Gastrocnemius medialis (tissue), 4 donors: Measurements from ENCODE around the gene HNRNPH1.
"Not testable (repeated sequence)": the region's sequence is repeated elsewhere in the genome, so short reads cannot be mapped to it uniquely, and the experiment has no call there.

Source experiments
- CTCF ChIP-seq, 5 experiments: fragments of 450-650 bp in 3 of 5; fragments of 200-600 bp in 2 of 5; sonication (generic) in 2 of 5; IDR thresholded peaks in 4 of 5; conservative IDR thresholded peaks in 1 of 5; 1 replicate in 4 of 5; 2 replicates in 1 of 5; pipeline ENCODE4 v1.5.1; 2016 to 2019; ENCODE audit warnings: antibody characterized with exemption in 5 of 5, mild to moderate bottlenecking in 3 of 5, moderate library complexity in 3 of 5
- POLR2A ChIP-seq, 2 donors: fragments of 450-650 bp; IDR thresholded peaks; one replicate each; pipeline ENCODE4 v1.6.1; 2017; ENCODE audit warnings: antibody characterized with exemption in 2 of 2, mild to moderate bottlenecking in 2 of 2, moderate library complexity in 2 of 2

- TF ChIP-seq CTCF (IDR thresholded peaks at IDR 0.05 in 4 of 5, conservative IDR thresholded peaks at IDR 0.05 in 1 of 5); POLR2A (IDR thresholded peaks at IDR 0.05): not testable (repeated sequence)
Observed at GRCh38 chr5:179639296-179639695, 15.8 kb upstream of the HNRNPH1 start.
